Transverse colon (tissue), 4 donors: ENCODE measurements around the gene MEGF10. TPM values are rescaled to one million over a fixed set of nuclear protein-coding genes. Genes with fewer than 3 reads are reported as not detected.
A peak's percentile ranks its signal among the peaks of the same experiment; 100 is the strongest.

Source experiments
- DNase-seq: peaks from one replicate; pipeline ENCODE4 v3.0.0-alpha.2; 2019
- H3K27ac ChIP-seq, 4 donors: fragments of 200-600 bp; sonication (generic); 2 replicates each; pipeline ENCODE4 v1.5.1; 2016 to 2018; ENCODE audit warnings: inconsistent platforms in 4 of 4
- H3K27me3 ChIP-seq: fragments of 200-600 bp; sonication (generic); 2 replicates; pipeline ENCODE4 v1.5.1; 2017; ENCODE audit warnings: inconsistent platforms
- H3K36me3 ChIP-seq, 4 donors: fragments of 200-600 bp; sonication (generic); 2 replicates each; pipeline ENCODE4 v1.5.1; 2017 to 2019; ENCODE audit warnings: inconsistent platforms in 4 of 4
- H3K4me1 ChIP-seq, 4 donors: fragments of 200-600 bp; sonication (generic); 2 replicates each; pipeline ENCODE4 v1.5.1; 2017 to 2020; ENCODE audit warnings: inconsistent platforms in 4 of 4
- H3K4me3 ChIP-seq, 4 donors: fragments of 200-600 bp; sonication (generic); 1 replicate in 1 of 4; 2 replicates in 3 of 4; pipeline versions ENCODE4 v1.5.1 to v1.6.1; 2017 to 2019; ENCODE audit warnings: inconsistent platforms in 4 of 4
- H3K9me3 ChIP-seq, 2 donors: fragments of 200-600 bp; sonication (generic); 2 replicates each; pipeline ENCODE4 v1.5.1; 2017 to 2019; ENCODE audit warnings: inconsistent platforms in 2 of 2
- CTCF ChIP-seq, 5 experiments: fragments of 200-600 bp in 3 of 5; fragments of 450-650 bp in 2 of 5; sonication (generic) in 3 of 5; IDR thresholded peaks; 1 replicate in 2 of 5; 2 replicates in 3 of 5; pipeline ENCODE4 v1.5.1; 2016 to 2017; ENCODE audit warnings: antibody characterized with exemption in 5 of 5, inconsistent platforms in 3 of 5, mild to moderate bottlenecking in 2 of 5, moderate library complexity in 1 of 5
- EP300 ChIP-seq: sonication (generic); formaldehyde crosslinking; IDR thresholded peaks from one replicate; pipeline ENCODE4 v1.6.1; 2017; ENCODE audit warnings: antibody characterized with exemption, low read depth
- POLR2A ChIP-seq: fragments of 450-650 bp; IDR thresholded peaks from one replicate; pipeline ENCODE4 v1.6.1; 2016; ENCODE audit warnings: antibody characterized with exemption, mild to moderate bottlenecking, moderate library complexity
- POLR2AphosphoS5 ChIP-seq, 3 donors: sonication (generic); formaldehyde crosslinking; IDR thresholded peaks; one replicate each; pipeline ENCODE4 v1.6.1; 2016; ENCODE audit warnings: antibody characterized with exemption in 3 of 3
- WGBS, 2 donors: methylation state at CpG; one replicate each; pipeline ENCODE4 v1.1.5; 2018; ENCODE audit warnings: low coverage in 1 of 2; 5-methylcytosine and 5-hydroxymethylcytosine counted together
- in situ Hi-C, 4 donors: fragments of 200-750 bp; cut with MboI; loops; one replicate each; pipeline versions ENCODE4 v1.15.0 to v1.15.1; 2017; ENCODE audit warnings: low sequenced_read_pairs in 3 of 4, low pct_ligation_motif_present in 1 of 4, low pct_unique_long_range_greater_than_20kb in 1 of 4
- intact Hi-C: fragments of 100-400 bp; cut with DNase I; formaldehyde crosslinking; loops from one replicate; pipeline ENCODE4 v1.15.1; 2023; ENCODE audit warnings: low total_unique reads
- total RNA-seq, 4 donors: library from RNA; depleted of rRNA; stranded (reverse); fragments of >200 nt; gene quantifications; one replicate each; pipeline ENCODE4 v1.1.0, GENCODE V29; 2016

MEGF10 gene
- total RNA-seq, 4 donors from 2014 or later, result 0.68 to 3.0 (median 2.9) TPM; not detected in 1

DNA sequence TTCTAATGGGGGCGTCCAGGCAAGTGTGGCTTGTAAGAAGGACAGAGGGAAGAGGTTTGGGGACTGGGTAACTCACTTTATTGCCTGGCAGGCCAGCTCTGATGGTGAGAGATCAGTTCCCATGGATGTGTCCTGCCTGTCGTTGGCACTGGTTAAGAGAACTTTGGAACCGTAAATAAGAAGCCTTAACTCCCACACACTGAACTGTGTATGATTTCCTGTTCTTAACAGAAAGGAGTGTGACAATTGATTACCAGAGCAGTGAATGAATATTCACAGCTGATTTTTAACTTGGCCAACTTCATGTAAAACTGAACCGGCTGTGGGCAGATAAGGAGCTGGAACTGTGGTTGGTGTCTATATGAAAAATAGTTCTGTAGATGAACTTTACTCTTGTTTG, 63.2 kb downstream of the MEGF10 start:
- Histone ChIP-seq H3K4me3 (no peak overlapping the region), H3K27me3 (no peaks in the 10 kb centered on the region), H3K4me1 (peaks cover 0 to 10% (median 0%) of the 10 kb centered on the region in 4 donors), H3K36me3 (no peaks in the 10 kb centered on the region), H3K9me3 (no peaks in the 10 kb centered on the region), H3K27ac (no peak overlapping the region)
- WGBS, 2 donors, result 32 to 36% methylated on average over 4 of the region's 4 CpGs
- intact Hi-C loops (no loop called here), in situ Hi-C loops (no loop called here)
- TF ChIP-seq CTCF (IDR thresholded peaks at IDR 0.05) (no peak), POLR2A (no peak), POLR2AphosphoS5 (IDR thresholded peaks at IDR 0.05) (no peak), EP300 (no peak)
- peak; percentile 23 for DNase-seq

- in situ Hi-C loops, result no loop called here
- H3K9me3 ChIP-seq, result no peaks in the 10 kb centered on the region
- 77 to 82% methylated on average over 7 of the region's 7 CpGs for WGBS, 2 donors
Measured at GRCh38 chr5:127355337-127355736, 64.7 kb downstream of the MEGF10 start.

DNA sequence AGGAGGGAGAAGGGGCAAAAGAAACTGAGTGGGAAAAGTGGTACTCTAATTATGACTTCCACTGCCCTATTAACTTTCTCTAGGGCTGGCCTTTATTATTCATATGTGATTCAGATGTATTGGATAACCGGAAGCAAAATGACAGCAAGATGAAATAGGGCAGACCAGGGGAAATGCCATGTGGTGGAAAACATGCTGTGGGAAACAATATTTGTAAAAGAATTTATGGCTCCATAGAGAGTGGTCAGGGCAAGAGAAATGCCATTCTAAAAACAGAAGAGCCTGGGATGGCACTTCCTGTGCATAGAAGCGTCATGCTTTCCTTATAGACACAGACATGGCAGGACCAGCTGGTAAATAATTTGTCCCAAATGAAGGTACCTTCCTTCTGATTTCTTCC, 67.7 kb downstream of the MEGF10 start:
- TF ChIP-seq POLR2A (no peak), POLR2AphosphoS5 (IDR thresholded peaks at IDR 0.05) (no peak), CTCF (IDR thresholded peaks at IDR 0.05) (no peak), EP300 (no peak)
- 65 to 73% methylated on average over 2 of the region's 2 CpGs for WGBS, 2 donors
- in situ Hi-C loops, result no loop called here
- H3K9me3 ChIP-seq, result no peaks in the 10 kb centered on the region
- no peak overlapping the region for H3K27ac ChIP-seq
- H3K36me3 ChIP-seq, result no peaks in the 10 kb centered on the region
- peaks cover 0 to 20% (median 0%) of the 10 kb centered on the region in 4 donors for H3K4me1 ChIP-seq
- DNase-seq, result no peak
- no peak overlapping the region for H3K4me3 ChIP-seq
- H3K27me3 ChIP-seq, result no peaks in the 10 kb centered on the region
- intact Hi-C loops, result no loop called here

More at GRCh38 chr5:127355337-127355736, 64.7 kb downstream of the MEGF10 start:
- TF ChIP-seq CTCF (IDR thresholded peaks at IDR 0.05) (no peak), EP300 (no peak), POLR2AphosphoS5 (IDR thresholded peaks at IDR 0.05) (no peak), POLR2A (no peak)
- H3K27me3 ChIP-seq, result no peaks in the 10 kb centered on the region
- peaks cover 0 to 18% (median 0%) of the 10 kb centered on the region in 4 donors for H3K4me1 ChIP-seq
- H3K27ac ChIP-seq, result no peak overlapping the region
- H3K36me3 ChIP-seq, result no peaks in the 10 kb centered on the region
- H3K4me3 ChIP-seq, result no peak overlapping the region
- intact Hi-C loops, result no loop called here
- no peak for DNase-seq

- Histone ChIP-seq H3K27me3 (no peaks in the 10 kb centered on the region), H3K27ac (no peak overlapping the region), H3K9me3 (no peaks in the 10 kb centered on the region), H3K4me1 (peaks cover 0 to 18% (median 0%) of the 10 kb centered on the region in 4 donors), H3K36me3 (no peaks in the 10 kb centered on the region), H3K4me3 (no peak overlapping the region)
- TF ChIP-seq CTCF (IDR thresholded peaks at IDR 0.05) (no peak), POLR2A (no peak), POLR2AphosphoS5 (IDR thresholded peaks at IDR 0.05) (no peak), EP300 (no peak)
- WGBS, 2 donors, result 81 to 100% methylated on average over 1 of the region's 1 CpG
- DNase-seq, result no peak
- intact Hi-C loops, result no loop called here
- in situ Hi-C loops, result no loop called here
Measured at GRCh38 chr5:127358740-127359139, 68.1 kb downstream of the MEGF10 start.
